MM.1S (cell line): ENCODE data around the gene CCDC88C.

Source experiments
- DNase-seq: peaks from one replicate; pipeline ENCODE4 v3.0.0-alpha.2; 2015
- H2AFZ ChIP-seq: fragments of 300-600 bp; sonication (generic); 2 replicates; pipeline ENCODE4 v1.6.0; 2016; ENCODE audit warnings: antibody characterized with exemption, low read length
- H3F3A ChIP-seq: fragments of 300-600 bp; sonication (generic); 2 replicates; pipeline ENCODE4 v1.6.1; 2016; ENCODE audit warnings: mild to moderate bottlenecking, antibody characterized with exemption, low read length, moderate library complexity, mixed read lengths; ENCODE audit not compliant: insufficient read depth
- H3K27ac ChIP-seq: fragments of 300-600 bp; sonication (generic); 2 replicates; pipeline ENCODE4 v1.5.1; 2016; ENCODE audit warnings: mild to moderate bottlenecking, low read length
- H3K27me3 ChIP-seq: fragments of 300-600 bp; sonication (generic); replicated peaks from 2 replicates; pipeline ENCODE4 v1.6.0; 2016; ENCODE audit warnings: low read length; ENCODE audit not compliant: insufficient read depth
- H3K36me3 ChIP-seq: fragments of 300-600 bp; sonication (generic); replicated peaks from 2 replicates; pipeline ENCODE4 v1.6.1; 2016; ENCODE audit warnings: mild to moderate bottlenecking, low read length, mixed read lengths; ENCODE audit not compliant: insufficient read depth
- H3K4me1 ChIP-seq: fragments of 300-600 bp; sonication (generic); 2 replicates; pipeline ENCODE4 v1.6.1; 2016; ENCODE audit warnings: low read length, mixed read lengths
- H3K4me2 ChIP-seq: fragments of 300-600 bp; sonication (generic); 2 replicates; pipeline ENCODE4 v1.6.0; 2016; ENCODE audit warnings: low read depth, low read length
- H3K4me3 ChIP-seq: fragments of 300-600 bp; sonication (generic); 2 replicates; pipeline ENCODE4 v1.5.1; 2016; ENCODE audit warnings: low read length, mixed read lengths
- H3K79me2 ChIP-seq: fragments of 300-600 bp; sonication (generic); 2 replicates; pipeline ENCODE4 v1.6.1; 2016; ENCODE audit warnings: mixed run types, low read length, mixed read lengths
- H3K9ac ChIP-seq: fragments of 300-600 bp; sonication (generic); 2 replicates; pipeline ENCODE4 v1.6.1; 2016; ENCODE audit warnings: low read length, mixed read lengths
- H3K9me2 ChIP-seq: fragments of 300-600 bp; sonication (generic); replicated peaks from 2 replicates; pipeline ENCODE4 v1.6.1; 2016; ENCODE audit warnings: mild to moderate bottlenecking, low read length, mixed read lengths; ENCODE audit not compliant: insufficient read depth
- H3K9me3 ChIP-seq: fragments of 300-600 bp; sonication (generic); replicated peaks from 2 replicates; pipeline ENCODE4 v1.6.1; 2016; ENCODE audit warnings: mild to moderate bottlenecking, low read length, mixed read lengths; ENCODE audit not compliant: insufficient read depth
- H4K20me1 ChIP-seq: fragments of 300-600 bp; sonication (generic); 2 replicates; pipeline ENCODE4 v1.6.1; 2016; ENCODE audit warnings: mild to moderate bottlenecking, low read length, moderate library complexity, mixed read lengths; ENCODE audit not compliant: insufficient read depth
- CTCF ChIP-seq: fragments of 300-600 bp; sonication (generic); IDR thresholded peaks from 2 replicates; pipeline ENCODE4 v1.5.1; 2016; ENCODE audit warnings: antibody characterized with exemption, low read length, mixed read lengths
- EZH2 ChIP-seq: fragments of 300-600 bp; sonication (generic); optimal IDR thresholded peaks from 2 replicates; pipeline ENCODE3; 2017; ENCODE audit warnings: low read depth, mild to moderate bottlenecking, antibody characterized with exemption, low read length, mixed read lengths
- EZH2phosphoT487 ChIP-seq: fragments of 300-600 bp; sonication (generic); IDR thresholded peaks from 2 replicates; pipeline ENCODE4 v1.6.1; 2018; ENCODE audit warnings: antibody characterized with exemption, low read length

CCDC88C gene

GRCh38 chr14:91255026-91255695 lies 162.5 kb downstream of the CCDC88C start:
- Histone ChIP-seq H3K9me3 (no peaks in the 10 kb centered on the region), H3K4me1 (peaks cover 6% of the 10 kb centered on the region; the same call in 1 of the 2 replicates), H3K27ac (no peak overlapping the region), H3F3A (no peaks in the 10 kb centered on the region), H3K36me3 (no peaks in the 10 kb centered on the region), H3K27me3 (no peaks in the 10 kb centered on the region), H3K9me2 (no peaks in the 10 kb centered on the region), H4K20me1 (no peaks in the 10 kb centered on the region), H3K4me3 (no peak overlapping the region), H2AFZ (no peak overlapping the region), H3K9ac (no peak overlapping the region), H3K4me2 (no peak overlapping the region), H3K79me2 (no peaks in the 10 kb centered on the region)
- no peak for DNase-seq
- TF ChIP-seq EZH2 (no peak), CTCF (no peak), EZH2phosphoT487 (no peak)

- Histone ChIP-seq H3F3A (0 out of 2 replicates have a peak, but pooled peaks cover 3% of the 10 kb centered on the region), H3K9me3 (no peaks in the 10 kb centered on the region), H3K9me2 (no peaks in the 10 kb centered on the region), H3K36me3 (no peaks in the 10 kb centered on the region), H3K27ac (no peak overlapping the region), H3K27me3 (no peaks in the 10 kb centered on the region), H2AFZ (no peak overlapping the region), H3K4me2 (no peak overlapping the region), H4K20me1 (no peaks in the 10 kb centered on the region), H3K79me2 (no peaks in the 10 kb centered on the region), H3K4me3 (no peak overlapping the region), H3K4me1 (peaks cover 10% of the 10 kb centered on the region), H3K9ac (no peak overlapping the region)
- TF ChIP-seq EZH2phosphoT487 (no peak), CTCF (no peak), EZH2 (no peak)
- DNase-seq: no peak
Measured at GRCh38 chr14:91254461-91254860, 163.2 kb downstream of the CCDC88C start.

- TF ChIP-seq EZH2phosphoT487 (no peak), CTCF (no peak), EZH2 (no peak)
- H3K9me2 ChIP-seq: no peaks in the 10 kb centered on the region
- no peak overlapping the region for H3K27ac ChIP-seq
- H3K4me2 ChIP-seq: peak overlapping the region; percentile 29; the same call in 1 of the 2 replicates
- no peaks in the 10 kb centered on the region for H3K27me3 ChIP-seq
- no peak overlapping the region for H2AFZ ChIP-seq
- peaks cover 10% of the 10 kb centered on the region for H3K4me1 ChIP-seq
- H3K4me3 ChIP-seq: peak overlapping the region; percentile 25; the same call in 1 of the 2 replicates
- no peaks in the 10 kb centered on the region for H3K36me3 ChIP-seq
- no peaks in the 10 kb centered on the region for H3K79me2 ChIP-seq
- no peak overlapping the region for H3K9ac ChIP-seq
- H3F3A ChIP-seq: 0 out of 2 replicates have a peak, but pooled peaks cover 3% of the 10 kb centered on the region
- H4K20me1 ChIP-seq: no peaks in the 10 kb centered on the region
- no peaks in the 10 kb centered on the region for H3K9me3 ChIP-seq
- DNase-seq: no peak
Measured at GRCh38 chr14:91253795-91254323, 163.8 kb downstream of the CCDC88C start.
